SK-N-MC (cell line): Measurements from ENCODE around the gene TOM1L2.

Source experiments
- EZH2 ChIP-seq: fragments of 200-600 bp; sonication (generic); IDR thresholded peaks from one replicate; pipeline ENCODE4 v1.6.1; 2017; ENCODE audit warnings: antibody characterized with exemption
- FOXP2 ChIP-seq: optimal IDR thresholded peaks from 2 replicates; pipeline ENCODE3; 2011; ENCODE audit warnings: mild to moderate bottlenecking, moderate library complexity; ENCODE audit not compliant: insufficient read depth; ENCODE audit errors: extremely low read length, control extremely low read depth
- POLR2AphosphoS5 ChIP-seq: IDR thresholded peaks from 2 replicates; pipeline ENCODE4 v1.6.1; 2012; ENCODE audit warnings: mild to moderate bottlenecking, low read depth, low read length, borderline replicate concordance

DNA sequence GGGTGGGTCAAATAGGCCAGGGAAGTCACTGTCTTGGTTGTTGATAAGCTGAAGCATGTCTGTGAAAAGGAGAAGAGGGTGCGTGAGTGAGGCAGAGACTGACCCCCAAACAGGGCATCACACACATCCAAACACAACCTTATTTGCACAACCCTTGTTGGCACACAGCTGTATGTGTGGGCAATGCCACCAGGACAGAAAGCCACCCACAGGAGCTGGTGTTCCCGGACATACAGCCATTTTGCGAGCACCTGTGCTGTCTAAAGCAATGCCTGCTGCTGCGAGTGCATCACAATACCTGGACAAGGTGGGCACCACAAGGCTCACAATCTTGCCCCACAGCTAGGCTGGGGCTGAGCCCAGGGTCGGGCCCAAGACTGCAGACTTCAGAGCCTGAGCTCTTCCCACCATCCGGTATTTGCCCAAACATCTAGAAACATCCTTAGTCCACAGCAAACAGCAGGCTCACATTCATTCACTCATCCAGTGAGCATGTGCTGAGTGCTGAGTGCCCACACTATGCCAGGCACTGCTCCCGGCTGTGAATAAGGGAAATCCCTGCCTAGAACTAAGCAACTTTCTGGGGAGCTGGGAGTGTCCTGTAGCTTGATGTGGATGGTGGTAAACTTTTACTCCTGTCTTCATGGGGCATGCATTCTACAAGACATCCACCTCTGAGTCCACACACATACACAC, 151.6 kb downstream of the TOM1L2 start:
- TF ChIP-seq EZH2 (no peak), POLR2AphosphoS5 (no peak), FOXP2 (no peak)
